ENCODE data around the gene FAM171A1. TPM values are rescaled to one million over a fixed set of nuclear protein-coding genes. Genes with fewer than 3 reads are reported as not detected.

The FAM171A1 gene
- total RNA-seq, 1 experiment from 2014 or later = 19.2 TPM

GRCh38 chr10:15238555-15239335 is 132.3 kb downstream of the FAM171A1 start:
- TF ChIP-seq CTCF (IDR thresholded peaks at IDR 0.05) (no peak), SIN3A (IDR thresholded peaks at IDR 0.05; ENCODE audit: borderline replicate concordance, insufficient read depth, low read depth, low read length) (no peak), REST (IDR thresholded peaks at IDR 0.05; ENCODE audit: insufficient read depth in 1 of 2, low read depth in 2 of 2, low read length in 1 of 2) (no peak), POLR2AphosphoS5 (IDR thresholded peaks at IDR 0.05; ENCODE audit: low read depth, low read length) (no peak), TCF7L2 (IDR thresholded peaks at IDR 0.05; ENCODE audit: low read depth, low read length) (no peak)
- intact Hi-C loops (cut with micrococcal nuclease; ENCODE audit: unreplicated experiment) = no loop called here
- ChIA-PET POLR2A (no interaction called here), CTCF (no interaction called here)
- BruUV-seq (replicated peaks) = no TSS peak
- Histone ChIP-seq H3K4me1 (ENCODE audit: control insufficient read depth, insufficient read depth, low read length) (no peaks in the 10 kb centered on the region), H3K36me3 (ENCODE audit: control insufficient read depth, insufficient read depth, low read length) (no peaks in the 10 kb centered on the region), H3K9me3 (ENCODE audit: control insufficient read depth, insufficient read depth, low read depth, low read length) (no peaks in the 10 kb centered on the region), H3K4me3 (ENCODE audit: low read depth in 2 of 2, low read length in 2 of 2) (no peak overlapping the region), H3K27me3 (ENCODE audit: control insufficient read depth, insufficient read depth, low read length) (no peaks in the 10 kb centered on the region), H3K27ac (ENCODE audit: low read length) (no peak overlapping the region)
- ATAC-seq (no peak), DNase-seq (ENCODE audit: low read depth, low spot score) (no peak)
- in situ Hi-C loops (cut with HindIII; ENCODE audit: low pct_unique_long_range_greater_than_20kb, low sequenced_read_pairs) = no loop called here

GRCh38 chr10:15237351-15237750 is 133.7 kb downstream of the FAM171A1 start:
- POLR2A ChIA-PET = no interaction called here
- H3K36me3 ChIP-seq (ENCODE audit: control insufficient read depth, insufficient read depth, low read length) = no peaks in the 10 kb centered on the region
- TF ChIP-seq CTCF (IDR thresholded peaks at IDR 0.05) (no peak), TCF7L2 (IDR thresholded peaks at IDR 0.05; ENCODE audit: low read depth, low read length) (no peak), REST (IDR thresholded peaks at IDR 0.05; ENCODE audit: insufficient read depth in 1 of 2, low read depth in 2 of 2, low read length in 1 of 2) (no peak), SIN3A (IDR thresholded peaks at IDR 0.05; ENCODE audit: borderline replicate concordance, insufficient read depth, low read depth, low read length) (no peak), POLR2AphosphoS5 (IDR thresholded peaks at IDR 0.05; ENCODE audit: low read depth, low read length) (no peak)
- CTCF ChIA-PET = no interaction called here
- in situ Hi-C loops (cut with HindIII; ENCODE audit: low pct_unique_long_range_greater_than_20kb, low sequenced_read_pairs) = no loop called here
- BruUV-seq (replicated peaks) = no TSS peak
- H3K4me1 ChIP-seq (ENCODE audit: control insufficient read depth, insufficient read depth, low read length) = no peaks in the 10 kb centered on the region
- intact Hi-C loops (cut with micrococcal nuclease; ENCODE audit: unreplicated experiment) = no loop called here
- DNase-seq (ENCODE audit: low read depth, low spot score) = no peak
- no peak overlapping the region for H3K27ac ChIP-seq (ENCODE audit: low read length)
- no peak overlapping the region for H3K4me3 ChIP-seq (ENCODE audit: low read depth in 2 of 2, low read length in 2 of 2)
- H3K27me3 ChIP-seq (ENCODE audit: control insufficient read depth, insufficient read depth, low read length) = no peaks in the 10 kb centered on the region
- no peak for ATAC-seq
- no peaks in the 10 kb centered on the region for H3K9me3 ChIP-seq (ENCODE audit: control insufficient read depth, insufficient read depth, low read depth, low read length)
